Thyroid gland (tissue), 4 donors: ENCODE data around the gene UNC93B1.

ENCODE experiments used
- CTCF ChIP-seq, 6 experiments: fragments of 200-600 bp in 3 of 6; fragments of 450-650 bp in 3 of 6; sonication (generic) in 3 of 6; IDR thresholded peaks; one replicate each; pipeline ENCODE4 v1.5.1; 2016 to 2019; ENCODE audit warnings: antibody characterized with exemption in 6 of 6, mild to moderate bottlenecking in 2 of 6, inconsistent platforms in 1 of 6, moderate library complexity in 1 of 6
- POLR2A ChIP-seq, 2 donors: fragments of 450-650 bp; IDR thresholded peaks; one replicate each; pipeline ENCODE4 v1.6.1; 2017; ENCODE audit warnings: antibody characterized with exemption in 2 of 2, mild to moderate bottlenecking in 2 of 2, moderate library complexity in 1 of 2

- TF ChIP-seq CTCF (IDR thresholded peaks at IDR 0.05) (no peak), POLR2A (IDR thresholded peaks at IDR 0.05) (no peak)
Measured at GRCh38 chr11:68043349-68044144, 39.6 kb upstream of the UNC93B1 start.
